GM23248 (cell line): ENCODE results near the gene TOX2.

Experiments
- EZH2 ChIP-seq: fragments of 200-600 bp; sonication (generic); IDR thresholded peaks from 2 replicates; pipeline ENCODE4 v1.6.1; 2018; ENCODE audit warnings: antibody characterized with exemption, mild to moderate bottlenecking; ENCODE audit not compliant: insufficient read depth, poor library complexity, severe bottlenecking
- EZH2phosphoT487 ChIP-seq: fragments of 200-600 bp; sonication (generic); IDR thresholded peaks from 2 replicates; pipeline ENCODE4 v1.6.1; 2018; ENCODE audit warnings: antibody characterized with exemption, moderate library complexity, mild to moderate bottlenecking, low read depth; ENCODE audit not compliant: insufficient read depth

DNA sequence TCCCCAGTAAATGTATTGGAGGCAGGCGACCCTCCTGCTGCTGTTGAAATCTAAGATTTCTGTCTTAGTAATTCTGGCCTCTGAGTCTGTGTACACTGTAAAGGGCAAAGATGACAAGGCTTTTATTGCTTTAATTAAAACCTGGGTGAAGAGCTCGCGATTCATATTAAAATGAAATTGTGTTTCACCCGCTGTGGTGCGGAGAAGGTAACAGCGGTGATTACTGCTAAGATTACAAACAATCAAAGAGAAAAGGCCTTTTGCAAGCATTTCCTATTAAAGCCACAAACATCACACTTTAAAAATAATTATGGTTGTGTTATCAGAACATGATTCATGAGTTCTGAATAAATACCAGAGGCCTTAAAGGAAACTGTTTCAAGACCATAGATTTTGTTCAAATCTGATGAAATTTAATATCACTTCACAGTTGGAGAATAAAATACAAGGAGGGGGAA is 69.3 kb downstream of the TOX2 start:
- no peak for TF ChIP-seq EZH2phosphoT487
- TF ChIP-seq EZH2, result no peak
